Ectodermal cell (in vitro differentiated cells): Measurements from ENCODE around the gene RPS2.

Experiments
- H3K27ac ChIP-seq: 2 replicates; pipeline ENCODE4 v1.7.0; 2013; ENCODE audit warnings: mild to moderate bottlenecking, low read depth, low read length; ENCODE audit not compliant: insufficient read depth, poor library complexity, severe bottlenecking
- H3K27me3 ChIP-seq: 2 replicates; pipeline ENCODE4 v1.7.0; 2013; ENCODE audit warnings: mild to moderate bottlenecking, low read length; ENCODE audit not compliant: insufficient read depth, control insufficient read depth, poor library complexity, severe bottlenecking
- H3K36me3 ChIP-seq: one replicate; pipeline ENCODE4 v1.7.0; 2013; ENCODE audit warnings: low read length; ENCODE audit not compliant: control insufficient read depth, insufficient read depth
- H3K4me1 ChIP-seq: one replicate; pipeline ENCODE4 v1.7.0; 2013; ENCODE audit warnings: low read length; ENCODE audit not compliant: control insufficient read depth, insufficient read depth
- H3K4me3 ChIP-seq: 2 replicates; pipeline ENCODE4 v1.7.0; 2013; ENCODE audit warnings: low read depth, low read length, control low read depth; ENCODE audit not compliant: insufficient read depth
- H3K9me3 ChIP-seq: 2 replicates; pipeline ENCODE4 v1.7.0; 2013; ENCODE audit warnings: mild to moderate bottlenecking, low read length, moderate library complexity; ENCODE audit not compliant: control insufficient read depth
- WGBS, 2 experiments: methylation state at CpG; one replicate each; pipeline ENCODE4 v1.1.7; 2013; ENCODE audit warnings: missing lambda C conversion rate in 2 of 2; 5-methylcytosine and 5-hydroxymethylcytosine counted together

Gene RPS2

GRCh38 chr16:1980770-1981087 lies 16.1 kb upstream of the RPS2 start:
- Histone ChIP-seq H3K27me3 (peaks cover 51% of the 10 kb centered on the region), H3K9me3 (no peaks in the 10 kb centered on the region), H3K4me3 (no peak overlapping the region), H3K4me1 (peaks cover 26% of the 10 kb centered on the region), H3K27ac (no peak overlapping the region), H3K36me3 (peaks cover 20% of the 10 kb centered on the region)
- 57 to 60% methylated on average over 16 of the region's 16 CpGs for WGBS, 2 experiments

GRCh38 chr16:1980030-1980769 lies 15.6 kb upstream of the RPS2 start:
- 20 to 22% methylated on average over 53 of the region's 53 CpGs for WGBS, 2 experiments
- Histone ChIP-seq H3K9me3 (no peaks in the 10 kb centered on the region), H3K36me3 (peaks cover 17% of the 10 kb centered on the region), H3K4me1 (peaks cover 26% of the 10 kb centered on the region), H3K27me3 (peaks cover 51% of the 10 kb centered on the region), H3K4me3 (no peak overlapping the region), H3K27ac (no peak overlapping the region)

GRCh38 chr16:1979271-1980029 lies 14.8 kb upstream of the RPS2 start:
- H3K27me3 ChIP-seq, result peaks cover 51% of the 10 kb centered on the region
- H3K27ac ChIP-seq, result no peak overlapping the region
- 11 to 13% methylated on average over 70 of the region's 70 CpGs for WGBS, 2 experiments
- H3K4me3 ChIP-seq, result no peak overlapping the region
- peaks cover 25% of the 10 kb centered on the region for H3K36me3 ChIP-seq
- H3K9me3 ChIP-seq, result no peaks in the 10 kb centered on the region
- H3K4me1 ChIP-seq, result peaks cover 26% of the 10 kb centered on the region

- 79 to 82% methylated on average over 37 of the region's 37 CpGs for WGBS, 2 experiments
- Histone ChIP-seq H3K27me3 (peaks cover 51% of the 10 kb centered on the region), H3K9me3 (no peaks in the 10 kb centered on the region), H3K4me3 (no peak overlapping the region), H3K36me3 (peaks cover 25% of the 10 kb centered on the region), H3K4me1 (peaks cover 26% of the 10 kb centered on the region), H3K27ac (no peak overlapping the region)
These were observed 14.0 kb upstream of the RPS2 start for GRCh38 chr16:1978476-1979120.

- H3K27me3 ChIP-seq, result peaks cover 46% of the 10 kb centered on the region
- no peak overlapping the region for H3K27ac ChIP-seq
- WGBS, 2 experiments, result 95 to 97% methylated on average over 18 of the region's 18 CpGs
- H3K4me3 ChIP-seq, result no peak overlapping the region
- H3K4me1 ChIP-seq, result peaks cover 23% of the 10 kb centered on the region
- peaks cover 25% of the 10 kb centered on the region for H3K36me3 ChIP-seq
- no peaks in the 10 kb centered on the region for H3K9me3 ChIP-seq
These were observed 13.2 kb upstream of the RPS2 start for GRCh38 chr16:1977875-1978268.

GRCh38 chr16:1976951-1977874 lies 12.6 kb upstream of the RPS2 start:
- H3K36me3 ChIP-seq, result peaks cover 25% of the 10 kb centered on the region
- peaks cover 40% of the 10 kb centered on the region for H3K27me3 ChIP-seq
- WGBS, 2 experiments, result 95 to 97% methylated on average over 33 of the region's 33 CpGs

GRCh38 chr16:1976216-1976520 lies 11.5 kb upstream of the RPS2 start:
- Histone ChIP-seq H3K36me3 (peaks cover 25% of the 10 kb centered on the region), H3K27ac (no peak overlapping the region), H3K27me3 (peaks cover 29% of the 10 kb centered on the region), H3K4me3 (no peak overlapping the region), H3K9me3 (no peaks in the 10 kb centered on the region), H3K4me1 (peaks cover 14% of the 10 kb centered on the region)
- WGBS, 2 experiments, result 97% methylated on average over 8 of the region's 8 CpGs

More at GRCh38 chr16:1976951-1977874, 12.6 kb upstream of the RPS2 start:
- no peak overlapping the region for H3K27ac ChIP-seq
- no peaks in the 10 kb centered on the region for H3K9me3 ChIP-seq
- H3K4me1 ChIP-seq, result peaks cover 21% of the 10 kb centered on the region
- no peak overlapping the region for H3K4me3 ChIP-seq

GRCh38 chr16:1975432-1976215 lies 11.0 kb upstream of the RPS2 start:
- WGBS, 2 experiments, result 95 to 97% methylated on average over 33 of the region's 33 CpGs

More at GRCh38 chr16:1975432-1976215, 11.0 kb upstream of the RPS2 start:
- H3K9me3 ChIP-seq, result no peaks in the 10 kb centered on the region
- H3K36me3 ChIP-seq, result peaks cover 25% of the 10 kb centered on the region
- peaks cover 9% of the 10 kb centered on the region for H3K4me1 ChIP-seq
- H3K4me3 ChIP-seq, result no peak overlapping the region
- H3K27me3 ChIP-seq, result peaks cover 24% of the 10 kb centered on the region
- H3K27ac ChIP-seq, result no peak overlapping the region
